OCI-LY3 (cell line): Measurements from ENCODE around the gene PRR36.
A peak's percentile ranks its signal among the peaks of the same experiment; 100 is the strongest.

ENCODE experiments used
- H2AFZ ChIP-seq: fragments of 200-600, 300-600 bp; shearing (Covaris generic); 2 replicates; pipeline ENCODE4 v1.6.0; 2014; ENCODE audit warnings: antibody characterized with exemption, low read depth, low read length
- H3K27ac ChIP-seq: fragments of 200-600, 300-600 bp; sonication (generic); 2 replicates; pipeline ENCODE4 v1.5.1; 2014; ENCODE audit warnings: mild to moderate bottlenecking, low read length, moderate library complexity, mixed read lengths
- H3K27me3 ChIP-seq: fragments of 200-600, 300-600 bp; sonication (generic); 2 replicates; pipeline ENCODE4 v1.6.1; 2014; ENCODE audit warnings: low read depth, low read length, mixed read lengths
- H3K36me3 ChIP-seq: fragments of 200-600, 300-600 bp; sonication (generic); replicated peaks from 2 replicates; pipeline ENCODE3; 2014; ENCODE audit warnings: low read depth, low read length, mixed read lengths
- H3K4me1 ChIP-seq: fragments of 300-600, 200-600 bp; sonication (generic); 2 replicates; pipeline ENCODE4 v1.6.1; 2014; ENCODE audit warnings: low read length, mixed read lengths
- H3K4me2 ChIP-seq: fragments of 200-600, 300-600 bp; sonication (generic); 2 replicates; pipeline ENCODE4 v1.6.1; 2014; ENCODE audit warnings: low read length, mixed read lengths
- H3K4me3 ChIP-seq: fragments of 300-600, 200-600 bp; sonication (generic); 2 replicates; pipeline ENCODE4 v1.5.1; 2014; ENCODE audit warnings: antibody characterized with exemption, mild to moderate bottlenecking, low read length, moderate library complexity
- H3K79me2 ChIP-seq: fragments of 300-600, 200-600 bp; shearing (Covaris generic); 2 replicates; pipeline ENCODE4 v1.6.1; 2014; ENCODE audit warnings: mild to moderate bottlenecking, low read length, mixed read lengths
- H3K9ac ChIP-seq: fragments of 300-600, 200-600 bp; shearing (Covaris generic); 2 replicates; pipeline ENCODE4 v1.6.0; 2014; ENCODE audit warnings: mild to moderate bottlenecking, low read length, moderate library complexity
- H3K9me3 ChIP-seq: fragments of 200-600, 300-600 bp; shearing (Covaris generic); 2 replicates; pipeline ENCODE4 v1.6.1; 2014; ENCODE audit warnings: low read length, mixed read lengths; ENCODE audit not compliant: insufficient read depth
- H4K20me1 ChIP-seq: fragments of 200-600, 300-600 bp; sonication (generic); 2 replicates; pipeline ENCODE4 v1.6.1; 2016; ENCODE audit warnings: low read length, mixed read lengths; ENCODE audit not compliant: insufficient read depth
- EZH2phosphoT487 ChIP-seq: fragments of 200-600 bp; shearing (Covaris generic); IDR thresholded peaks from 2 replicates; pipeline ENCODE4 v1.6.1; 2018; ENCODE audit warnings: antibody characterized with exemption, mixed run types, low read depth
- TF ChIP-seq, protein P1 (sequence below): fragments of 200-600, 300-600 bp; sonication (generic); IDR thresholded peaks from 2 replicates; pipeline ENCODE4 v1.5.1; 2014; ENCODE audit warnings: antibody characterized with exemption, low read length, low read depth

Gene PRR36

DNA sequence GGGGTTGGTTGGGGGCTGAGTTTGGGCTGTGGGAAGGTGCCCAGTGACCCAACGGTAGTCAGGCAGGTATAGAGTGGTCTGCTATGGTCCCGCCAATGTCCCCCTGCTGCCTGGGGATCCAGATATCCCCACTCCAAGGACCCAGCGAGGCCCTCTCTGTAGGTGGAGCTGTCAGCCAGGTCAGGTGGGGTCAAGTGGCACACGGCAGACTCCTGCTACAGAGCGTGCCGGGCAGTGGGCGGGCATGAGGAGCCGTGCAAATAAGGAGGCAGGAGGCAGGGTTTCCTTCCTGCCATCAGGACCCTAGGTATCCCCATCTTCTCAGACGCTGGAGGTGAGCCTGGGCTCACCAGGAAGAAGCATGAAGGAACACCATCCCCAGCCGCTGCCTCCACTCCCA, 29.2 kb downstream of the PRR36 start:
- no peak for TF ChIP-seq EZH2phosphoT487
- TF ChIP-seq, protein P1, sequence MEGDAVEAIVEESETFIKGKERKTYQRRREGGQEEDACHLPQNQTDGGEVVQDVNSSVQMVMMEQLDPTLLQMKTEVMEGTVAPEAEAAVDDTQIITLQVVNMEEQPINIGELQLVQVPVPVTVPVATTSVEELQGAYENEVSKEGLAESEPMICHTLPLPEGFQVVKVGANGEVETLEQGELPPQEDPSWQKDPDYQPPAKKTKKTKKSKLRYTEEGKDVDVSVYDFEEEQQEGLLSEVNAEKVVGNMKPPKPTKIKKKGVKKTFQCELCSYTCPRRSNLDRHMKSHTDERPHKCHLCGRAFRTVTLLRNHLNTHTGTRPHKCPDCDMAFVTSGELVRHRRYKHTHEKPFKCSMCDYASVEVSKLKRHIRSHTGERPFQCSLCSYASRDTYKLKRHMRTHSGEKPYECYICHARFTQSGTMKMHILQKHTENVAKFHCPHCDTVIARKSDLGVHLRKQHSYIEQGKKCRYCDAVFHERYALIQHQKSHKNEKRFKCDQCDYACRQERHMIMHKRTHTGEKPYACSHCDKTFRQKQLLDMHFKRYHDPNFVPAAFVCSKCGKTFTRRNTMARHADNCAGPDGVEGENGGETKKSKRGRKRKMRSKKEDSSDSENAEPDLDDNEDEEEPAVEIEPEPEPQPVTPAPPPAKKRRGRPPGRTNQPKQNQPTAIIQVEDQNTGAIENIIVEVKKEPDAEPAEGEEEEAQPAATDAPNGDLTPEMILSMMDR = no peak
- Histone ChIP-seq H3K79me2 (no peaks in the 10 kb centered on the region), H3K27ac (no peak overlapping the region), H3K27me3 (no peaks in the 10 kb centered on the region), H3K36me3 (no peaks in the 10 kb centered on the region), H2AFZ (no peak overlapping the region), H3K4me3 (no peak overlapping the region), H3K4me1 (peaks cover 9% of the 10 kb centered on the region), H4K20me1 (no peaks in the 10 kb centered on the region), H3K9ac (no peak overlapping the region), H3K9me3 (peaks cover 5% of the 10 kb centered on the region; the same call in 1 of the 2 replicates), H3K4me2 (no peak overlapping the region)

DNA sequence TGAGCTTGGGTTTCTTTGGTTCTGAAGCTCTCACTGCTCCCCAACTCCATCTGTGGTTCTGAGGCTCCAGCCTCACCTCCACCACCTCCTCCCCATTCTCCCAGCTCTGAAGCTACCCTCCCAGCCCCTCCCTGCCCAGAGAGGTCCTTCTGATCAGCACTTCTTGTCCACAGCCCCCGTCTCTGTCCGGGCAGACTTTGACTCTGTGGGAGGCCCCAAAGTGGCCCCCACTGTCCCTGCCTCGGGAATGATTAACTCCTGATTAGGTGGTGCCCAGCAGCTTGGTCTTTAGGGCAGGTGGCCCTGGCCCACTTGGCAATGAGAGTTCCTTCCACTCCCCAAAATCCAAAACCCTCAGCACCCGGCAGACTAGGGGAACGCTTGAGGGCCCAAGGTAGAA, 29.8 kb downstream of the PRR36 start:
- Histone ChIP-seq H3K79me2 (no peaks in the 10 kb centered on the region), H3K27ac (no peak overlapping the region), H3K4me2 (peak overlapping the region; percentile 15; the same call in 1 of the 2 replicates), H3K9me3 (peaks cover 5% of the 10 kb centered on the region; the same call in 1 of the 2 replicates), H2AFZ (no peak overlapping the region), H3K4me1 (peaks cover 9% of the 10 kb centered on the region), H3K4me3 (no peak overlapping the region), H3K36me3 (no peaks in the 10 kb centered on the region), H3K27me3 (no peaks in the 10 kb centered on the region), H3K9ac (no peak overlapping the region), H4K20me1 (no peaks in the 10 kb centered on the region)
- no peak for TF ChIP-seq EZH2phosphoT487
- TF ChIP-seq, protein P1 = no peak

DNA sequence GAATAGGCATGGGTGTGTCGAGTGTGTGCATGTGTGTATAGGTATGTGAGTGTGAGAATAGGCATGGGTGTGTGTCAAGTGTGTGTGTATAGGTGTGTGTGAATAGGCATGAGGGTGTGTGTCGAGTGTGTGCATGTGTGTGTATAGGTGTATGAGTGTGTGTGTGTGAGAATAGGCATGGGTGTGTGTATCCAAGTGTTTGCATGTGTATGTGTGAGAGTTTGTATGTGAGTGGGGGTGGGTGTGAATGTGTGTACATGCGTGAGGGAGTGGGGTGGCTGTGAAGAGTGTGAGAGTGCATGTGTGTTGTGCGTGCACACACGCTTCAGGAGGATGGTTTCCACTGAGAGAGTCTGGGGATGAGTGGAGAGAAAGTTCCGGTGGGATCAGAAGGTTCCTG, 30.7 kb downstream of the PRR36 start:
- Histone ChIP-seq H3K9me3 (peaks cover 5% of the 10 kb centered on the region; the same call in 1 of the 2 replicates), H3K4me3 (no peak overlapping the region), H2AFZ (no peak overlapping the region), H3K4me2 (peak overlapping the region; percentile 15), H3K27ac (no peak overlapping the region), H3K9ac (no peak overlapping the region), H3K4me1 (peaks cover 9% of the 10 kb centered on the region), H3K27me3 (no peaks in the 10 kb centered on the region), H3K79me2 (no peaks in the 10 kb centered on the region), H3K36me3 (no peaks in the 10 kb centered on the region), H4K20me1 (no peaks in the 10 kb centered on the region)
- TF ChIP-seq EZH2phosphoT487 = no peak
- TF ChIP-seq, protein P1 = no peak

DNA sequence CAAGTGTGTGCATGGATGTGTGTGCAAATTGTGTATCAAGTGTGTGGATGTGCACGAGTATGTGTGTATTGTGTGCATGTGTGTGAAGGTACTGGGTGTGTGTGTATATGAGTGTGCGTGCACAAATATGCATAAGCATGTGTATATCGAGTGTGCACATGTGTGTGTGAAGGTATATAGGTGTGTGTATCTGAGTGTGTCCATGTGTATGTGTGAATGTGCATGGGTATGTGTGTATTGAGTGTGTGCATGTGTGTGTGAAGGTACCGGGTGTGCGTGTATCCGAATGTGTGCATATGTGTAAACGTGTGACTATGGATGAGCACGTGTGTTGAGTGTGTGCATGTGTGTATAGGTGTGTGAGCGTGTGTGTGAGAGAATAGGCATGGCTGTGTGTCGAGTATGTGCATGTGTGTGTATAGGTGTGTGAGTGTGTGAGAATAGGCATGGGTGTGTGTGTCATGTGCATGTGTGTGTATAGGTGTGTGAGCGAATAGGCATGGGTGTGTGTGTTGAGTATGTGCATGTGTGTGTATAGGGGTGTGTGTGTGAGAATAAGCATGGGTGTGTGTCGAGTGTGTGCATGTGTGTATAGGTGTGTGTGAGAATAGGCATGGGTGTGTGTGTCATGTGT, 31.4 kb downstream of the PRR36 start:
- Histone ChIP-seq H3K27me3 (no peaks in the 10 kb centered on the region), H3K9me3 (peaks cover 5% of the 10 kb centered on the region; the same call in 1 of the 2 replicates), H4K20me1 (no peaks in the 10 kb centered on the region), H3K4me3 (no peak overlapping the region), H3K4me2 (no peak overlapping the region), H2AFZ (no peak overlapping the region), H3K79me2 (no peaks in the 10 kb centered on the region), H3K9ac (no peak overlapping the region), H3K4me1 (peaks cover 9% of the 10 kb centered on the region), H3K36me3 (no peaks in the 10 kb centered on the region), H3K27ac (no peak overlapping the region)
- TF ChIP-seq, protein P1 = no peak
